ENCODE measurements around the gene LUZP2.

Gene LUZP2

DNA sequence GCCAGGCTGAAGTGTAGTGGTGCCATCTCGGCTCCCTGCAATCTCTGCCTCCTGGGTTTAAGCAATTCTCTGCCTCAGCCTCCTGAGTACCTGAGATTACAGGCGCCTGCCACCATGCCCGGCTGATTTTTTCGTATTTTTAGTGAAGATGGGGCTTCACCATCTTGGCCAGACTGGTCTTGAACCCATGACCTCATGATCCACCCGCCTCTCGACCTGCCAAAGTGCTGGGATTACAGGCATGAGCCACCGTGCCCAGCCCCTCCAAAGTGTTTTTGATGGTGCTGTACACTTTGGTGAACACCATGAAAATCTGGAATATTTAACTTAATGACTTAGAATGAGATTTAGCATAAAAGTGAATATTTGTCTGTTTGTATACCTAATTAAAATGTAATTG is 5.6 kb downstream of the LUZP2 start:
- Histone ChIP-seq H3K27ac (no peak overlapping the region), H4K20me1 (no peaks in the 10 kb centered on the region), H3K4me2 (no peak overlapping the region), H3K9me3 (replicated peaks in 1 of 11) (no peaks in the 10 kb centered on the region), H3K4me1 (no peaks in the 10 kb centered on the region), H3K9ac (no peak overlapping the region), H3K27me3 (no peaks in the 10 kb centered on the region), H3K4me3 (no peak overlapping the region), H3K36me3 (no peaks in the 10 kb centered on the region)
- TF ChIP-seq Cebpa-rat (IDR thresholded peaks at IDR 0.05), result no peak

DNA sequence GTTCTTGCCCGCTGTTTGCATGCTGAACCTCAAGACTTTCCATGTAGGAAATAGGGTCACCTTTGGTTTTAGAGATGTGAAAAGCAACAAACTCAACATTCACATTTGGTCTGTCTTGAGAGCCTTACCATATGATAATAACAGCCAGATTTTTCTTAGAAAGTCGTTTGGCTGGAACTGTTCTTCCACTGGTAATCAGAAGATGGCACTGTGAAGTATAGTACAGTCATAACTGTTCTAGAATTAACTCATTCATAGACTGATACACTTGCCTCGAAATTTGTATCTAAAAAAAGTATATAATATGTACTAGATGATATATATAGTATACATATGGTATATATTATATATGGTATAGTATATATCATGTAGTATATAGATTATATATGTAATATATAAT is 12.3 kb downstream of the LUZP2 start:
- TF ChIP-seq Cebpa-rat (IDR thresholded peaks at IDR 0.05), result no peak
- Histone ChIP-seq H3K9me3 (replicated peaks in 1 of 11) (no peaks in the 10 kb centered on the region), H3K36me3 (no peaks in the 10 kb centered on the region)

DNA sequence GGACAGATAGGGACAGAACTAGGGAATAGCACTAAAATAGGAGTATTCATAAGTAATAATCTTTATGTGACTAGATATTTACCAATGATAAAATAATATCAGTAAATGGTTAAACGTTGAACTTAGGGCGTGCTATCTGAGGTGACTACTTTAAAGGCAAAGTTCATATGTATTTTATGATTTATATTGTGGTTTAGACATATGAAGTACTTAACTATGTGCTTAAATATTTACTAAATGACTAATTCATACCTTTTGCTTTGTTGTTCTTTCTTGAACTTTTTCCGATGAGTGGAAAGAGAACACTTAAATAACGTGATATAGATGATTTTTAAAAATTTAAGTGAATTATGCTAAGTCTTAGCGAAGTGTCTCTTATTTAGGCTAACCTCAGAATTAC is 14.7 kb downstream of the LUZP2 start:
- no peaks in the 10 kb centered on the region for H3K27me3 ChIP-seq
- no peak for TF ChIP-seq Cebpa-rat (IDR thresholded peaks at IDR 0.05)
- H3K4me2 ChIP-seq, result no peak overlapping the region
- no peak overlapping the region for H3K4me3 ChIP-seq
- no peaks in the 10 kb centered on the region for H3K9me3 ChIP-seq (replicated peaks in 1 of 11)
- no peaks in the 10 kb centered on the region for H3K36me3 ChIP-seq
- H3K27ac ChIP-seq, result no peak overlapping the region
- no peaks in the 10 kb centered on the region for H3K4me1 ChIP-seq
- H3K9ac ChIP-seq, result no peak overlapping the region
- H4K20me1 ChIP-seq, result no peaks in the 10 kb centered on the region

More for the DNA sequence above, 12.3 kb downstream of the LUZP2 start:
- Histone ChIP-seq H3K27ac (no peak overlapping the region), H3K27me3 (no peaks in the 10 kb centered on the region), H3K4me2 (no peak overlapping the region), H3K4me3 (no peak overlapping the region), H3K9ac (no peak overlapping the region), H3K4me1 (no peaks in the 10 kb centered on the region), H4K20me1 (no peaks in the 10 kb centered on the region)

DNA sequence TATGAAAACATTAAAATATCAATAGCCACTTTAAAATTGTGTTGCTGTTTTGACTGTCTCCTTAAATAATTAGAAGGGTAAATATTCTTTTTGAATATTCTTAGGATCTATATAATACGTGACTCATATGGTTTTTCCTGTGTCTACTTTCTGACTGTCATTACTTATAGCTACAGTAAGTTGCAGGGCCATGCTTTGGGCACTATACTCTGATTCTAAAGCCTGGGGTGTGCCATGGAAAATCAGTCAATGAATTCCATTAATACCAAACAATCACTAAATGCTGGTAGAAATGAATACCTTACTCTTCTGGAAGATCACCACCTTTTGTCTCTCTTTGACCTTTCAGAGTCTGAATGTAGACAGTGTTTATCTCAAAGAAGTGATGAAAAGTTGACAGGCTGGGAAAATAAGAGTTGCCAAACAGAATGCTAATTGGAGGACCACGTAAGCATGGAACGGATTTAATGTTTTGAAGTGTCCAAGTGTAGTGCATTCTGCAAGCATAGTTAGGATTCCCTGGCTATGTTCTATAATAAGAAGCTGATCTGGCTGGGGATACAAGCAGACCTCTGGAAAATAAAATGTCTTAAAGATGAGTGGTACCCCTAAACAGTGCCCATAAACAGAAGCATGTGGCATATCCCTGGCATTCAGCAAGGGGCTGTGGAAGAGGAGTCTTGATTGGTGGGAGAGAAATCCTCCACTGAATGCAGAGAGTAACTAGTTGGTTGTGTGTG is 16.8 kb downstream of the LUZP2 start:
- Histone ChIP-seq H4K20me1 (no peaks in the 10 kb centered on the region), H3K9ac (no peak overlapping the region), H3K27me3 (no peaks in the 10 kb centered on the region), H3K4me1 (no peaks in the 10 kb centered on the region), H3K27ac (no peak overlapping the region), H3K9me3 (replicated peaks in 1 of 11) (no peaks in the 10 kb centered on the region), H3K4me3 (no peak overlapping the region), H3K36me3 (no peaks in the 10 kb centered on the region), H3K4me2 (no peak overlapping the region)
- TF ChIP-seq Cebpa-rat (IDR thresholded peaks at IDR 0.05), result no peak

DNA sequence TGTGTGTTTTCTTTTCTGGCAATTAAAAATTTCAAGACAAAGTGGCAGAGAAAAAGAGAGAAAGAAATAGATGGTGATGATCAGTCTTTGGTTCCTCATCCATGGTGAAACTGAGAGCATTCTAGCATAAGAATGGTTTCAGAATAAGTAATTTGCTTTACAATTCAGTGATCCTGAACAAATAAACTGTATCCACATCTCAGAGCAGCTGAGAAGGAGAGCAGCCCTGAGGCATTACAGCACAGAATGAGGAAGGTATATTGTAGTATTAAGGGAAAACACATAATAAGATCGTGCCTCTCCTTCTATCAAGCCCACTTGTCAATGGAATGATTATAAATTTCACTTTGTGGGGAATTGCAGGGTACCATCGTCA is 17.4 kb downstream of the LUZP2 start:
- TF ChIP-seq Cebpa-rat (IDR thresholded peaks at IDR 0.05), result no peak
- no peaks in the 10 kb centered on the region for H3K36me3 ChIP-seq
- no peaks in the 10 kb centered on the region for H4K20me1 ChIP-seq
- H3K4me3 ChIP-seq, result no peak overlapping the region
- no peak overlapping the region for H3K9ac ChIP-seq
- no peaks in the 10 kb centered on the region for H3K4me1 ChIP-seq
- H3K9me3 ChIP-seq (replicated peaks in 1 of 11), result no peaks in the 10 kb centered on the region
- H3K27me3 ChIP-seq, result no peaks in the 10 kb centered on the region
- H3K4me2 ChIP-seq, result no peak overlapping the region
- H3K27ac ChIP-seq, result no peak overlapping the region

DNA sequence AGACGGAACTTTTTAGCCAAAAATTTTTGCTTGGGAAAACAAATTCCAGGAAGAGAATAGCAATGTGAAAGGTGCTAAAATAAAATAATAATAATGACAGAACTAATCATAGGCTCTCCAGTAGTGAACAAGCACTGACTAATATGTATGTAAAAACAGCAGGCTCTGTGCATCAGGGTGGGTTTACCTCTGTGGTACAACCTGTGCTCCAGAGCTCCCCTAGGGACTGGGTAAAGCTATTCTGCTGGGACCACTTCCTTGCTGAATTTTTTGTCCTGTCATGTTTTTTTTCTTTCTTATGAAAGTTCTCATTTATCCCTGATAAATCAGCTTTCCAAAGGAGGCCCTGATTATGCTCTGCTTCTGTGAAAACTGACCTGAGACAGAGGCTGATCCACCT is 18.8 kb downstream of the LUZP2 start:
- Histone ChIP-seq H3K9ac (no peak overlapping the region), H3K27me3 (no peaks in the 10 kb centered on the region), H4K20me1 (no peaks in the 10 kb centered on the region), H3K36me3 (no peaks in the 10 kb centered on the region), H3K4me2 (no peak overlapping the region), H3K9me3 (replicated peaks in 1 of 11) (no peaks in the 10 kb centered on the region), H3K4me1 (no peaks in the 10 kb centered on the region), H3K27ac (no peak overlapping the region), H3K4me3 (no peak overlapping the region)
- no peak for TF ChIP-seq Cebpa-rat (IDR thresholded peaks at IDR 0.05)

DNA sequence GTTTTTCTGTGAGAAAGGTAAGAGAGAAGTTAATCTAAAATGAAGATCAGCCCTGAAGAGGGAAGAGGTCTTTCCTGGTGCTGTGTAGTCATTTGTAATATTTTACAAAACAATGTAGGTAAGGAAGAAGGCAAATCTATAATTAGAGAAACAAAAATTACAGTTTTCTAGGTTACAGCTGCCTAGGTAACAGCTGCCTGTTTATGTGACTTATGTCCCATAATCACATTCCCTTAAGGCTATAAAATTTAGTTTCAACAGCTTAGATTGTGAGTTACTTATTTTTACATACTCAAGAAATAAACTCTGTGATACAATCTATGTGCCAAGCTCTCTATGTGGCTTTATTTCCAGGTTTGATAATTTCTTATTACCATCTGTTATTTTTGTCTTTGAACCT is 19.8 kb downstream of the LUZP2 start:
- no peaks in the 10 kb centered on the region for H3K4me1 ChIP-seq
- H3K9me3 ChIP-seq (replicated peaks in 1 of 11), result no peaks in the 10 kb centered on the region
- H3K9ac ChIP-seq, result no peak overlapping the region
- H3K36me3 ChIP-seq, result no peaks in the 10 kb centered on the region
- H3K4me2 ChIP-seq, result no peak overlapping the region
- H4K20me1 ChIP-seq, result no peaks in the 10 kb centered on the region
- no peak overlapping the region for H3K27ac ChIP-seq
- H3K27me3 ChIP-seq, result no peaks in the 10 kb centered on the region
- H3K4me3 ChIP-seq, result no peak overlapping the region
- TF ChIP-seq Cebpa-rat (IDR thresholded peaks at IDR 0.05), result no peak

DNA sequence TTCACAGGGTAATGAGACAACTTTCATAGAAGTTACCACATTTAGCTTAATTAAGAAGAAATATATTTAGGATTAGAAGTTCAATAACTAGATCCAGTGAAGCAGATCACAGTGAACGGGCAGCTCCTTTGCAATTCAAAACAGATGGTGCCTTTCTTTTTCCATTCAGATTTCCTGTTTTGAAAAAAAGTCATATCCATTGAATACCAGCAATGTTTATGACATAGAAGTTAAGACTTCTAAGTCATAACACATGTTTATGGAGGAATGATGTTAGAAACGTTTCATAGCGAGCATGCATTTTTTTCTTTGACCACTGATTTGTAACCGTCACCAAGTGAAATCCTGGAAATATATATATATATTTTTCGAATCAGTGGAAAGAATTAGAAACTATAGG is 24.7 kb downstream of the LUZP2 start:
- H3K36me3 ChIP-seq, result no peaks in the 10 kb centered on the region
- H3K4me3 ChIP-seq, result no peak overlapping the region
- H3K9me3 ChIP-seq (replicated peaks in 1 of 11), result no peaks in the 10 kb centered on the region
- H3K27ac ChIP-seq, result no peak overlapping the region
- no peak for TF ChIP-seq Cebpa-rat (IDR thresholded peaks at IDR 0.05)
- no peak overlapping the region for H3K4me2 ChIP-seq
- no peaks in the 10 kb centered on the region for H3K27me3 ChIP-seq
- no peak overlapping the region for H3K9ac ChIP-seq
- no peaks in the 10 kb centered on the region for H4K20me1 ChIP-seq
- H3K4me1 ChIP-seq, result no peaks in the 10 kb centered on the region

DNA sequence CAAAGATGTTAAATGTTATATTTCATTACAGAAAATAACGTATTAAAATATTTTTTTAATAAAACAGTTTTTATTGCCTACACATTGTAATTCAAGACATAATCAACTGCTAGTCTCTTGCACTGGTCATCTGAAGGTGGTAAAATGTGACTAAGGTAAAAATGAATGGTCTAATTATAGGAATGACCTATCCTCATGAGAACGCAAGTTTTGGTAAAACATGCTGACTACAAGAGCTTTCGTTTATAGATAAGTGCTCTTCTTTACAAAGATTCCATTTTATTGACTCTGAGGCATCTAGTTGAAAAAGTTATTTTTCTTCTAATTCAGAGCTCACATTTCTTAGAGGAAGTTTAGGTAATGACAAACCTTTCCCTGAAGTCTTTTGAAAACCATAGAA is 27.3 kb downstream of the LUZP2 start:
- no peak for TF ChIP-seq Cebpa-rat (IDR thresholded peaks at IDR 0.05)
- Histone ChIP-seq H3K4me1 (no peaks in the 10 kb centered on the region), H3K4me2 (no peak overlapping the region), H4K20me1 (no peaks in the 10 kb centered on the region), H3K9me3 (replicated peaks in 1 of 11) (no peaks in the 10 kb centered on the region), H3K27ac (no peak overlapping the region), H3K9ac (no peak overlapping the region), H3K36me3 (no peaks in the 10 kb centered on the region), H3K4me3 (no peak overlapping the region), H3K27me3 (no peaks in the 10 kb centered on the region)

DNA sequence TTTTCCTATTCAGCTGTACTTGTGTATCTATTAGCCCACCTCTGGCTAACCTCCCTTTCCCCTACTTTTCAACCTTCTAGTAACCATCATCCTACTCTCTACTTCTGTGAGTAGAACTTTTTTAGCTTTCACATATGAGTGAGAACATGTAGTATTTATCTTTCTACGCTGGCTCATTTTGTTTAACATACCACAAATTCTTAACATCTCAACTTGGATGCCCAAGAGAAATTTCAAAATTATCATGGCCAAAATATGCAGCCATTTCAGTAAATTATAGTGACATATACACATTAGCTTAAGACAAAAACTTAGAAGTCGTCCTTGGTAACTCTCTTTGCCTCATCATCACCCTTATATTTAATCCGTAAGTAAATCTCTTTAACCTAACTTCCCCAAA is 34.7 kb downstream of the LUZP2 start:
- Histone ChIP-seq H3K27ac (no peak overlapping the region), H3K9ac (no peak overlapping the region), H3K4me1 (no peaks in the 10 kb centered on the region), H3K9me3 (replicated peaks in 1 of 11) (no peaks in the 10 kb centered on the region), H4K20me1 (no peaks in the 10 kb centered on the region), H3K27me3 (no peaks in the 10 kb centered on the region), H3K4me3 (no peak overlapping the region), H3K4me2 (no peak overlapping the region), H3K36me3 (no peaks in the 10 kb centered on the region)
- TF ChIP-seq Cebpa-rat (IDR thresholded peaks at IDR 0.05), result no peak

All from BLaER1 treated with 17β-estradiol and CSF1 and Interleukin-3, amounts not matched to agents 10 nM and 100 nM (cell line).